ENCODE measurements around the gene POP4.

POP4 gene

GRCh38 chr19:29663861-29664752 lies 58.0 kb downstream of the POP4 start:
- no peak overlapping the region for H3K27ac ChIP-seq (ENCODE audit: extremely low read depth, low read depth, low read length)
- POLR2A ChIA-PET, result interaction anchor here (0.8 to 2.6 kb wide), 4 partner anchors 8 to 58 kb away, joined by 3 to 17 read pairs (median 13); partner anchors contain the start of genes C19orf12 and POP4
- CTCF ChIA-PET, result interaction anchor here (0.5 to 11.0 kb wide), 10 partner anchors 8 to 194 kb away, joined by 3 to 105 read pairs (median 5); partner anchors contain the start of gene POP4
- peaks cover 52% of the 10 kb centered on the region for H3K4me1 ChIP-seq (ENCODE audit: control insufficient read depth, insufficient read depth, low read length)
- H3K36me3 ChIP-seq (ENCODE audit: control insufficient read depth in 2 of 2, insufficient read depth in 1 of 2, low read length in 2 of 2), result no peaks in the 10 kb centered on the region; a peak in 1 of 3 replicates
- no peak overlapping the region for H3K4me3 ChIP-seq (ENCODE audit: low read depth, low read length)
- no peaks in the 10 kb centered on the region for H3K9me3 ChIP-seq (ENCODE audit: control insufficient read depth, insufficient read depth, low read depth, low read length)
- peak; percentile 51 for TF ChIP-seq ZFHX2 (tag by site-specific recombination; conservative IDR thresholded peaks at IDR 0.05)
- TF ChIP-seq ZSCAN23 (tag by site-specific recombination; IDR thresholded peaks at IDR 0.05), result no peak
- no peak for TF ChIP-seq ZNF214 (tag by site-specific recombination; IDR thresholded peaks at IDR 0.05; ENCODE audit: borderline replicate concordance)
- no peak for TF ChIP-seq ZNF555 (tag by site-specific recombination; conservative IDR thresholded peaks at IDR 0.05)
- no peak for TF ChIP-seq ZNF211 (tag by site-specific recombination; IDR thresholded peaks at IDR 0.05; ENCODE audit: low read depth)
- peak; percentile 50 for TF ChIP-seq GLIS2 (tag by site-specific recombination; IDR thresholded peaks at IDR 0.05)
- TF ChIP-seq SP3 (tag by site-specific recombination; IDR thresholded peaks at IDR 0.05), result no peak
- TF ChIP-seq ZIC2 (tag by site-specific recombination; IDR thresholded peaks at IDR 0.05), result peak; percentile 76
- TF ChIP-seq ZXDB (tag by site-specific recombination; IDR thresholded peaks at IDR 0.05), result 0 out of 2 replicates have a peak, but pooled peaks have one; percentile 17
- no peak for TF ChIP-seq ZNF530 (tag by site-specific recombination; IDR thresholded peaks at IDR 0.05; ENCODE audit: low read depth)
- no peak for TF ChIP-seq TCF7L2 (IDR thresholded peaks at IDR 0.05; ENCODE audit: borderline replicate concordance, low read depth, low read length)
- no peak for TF ChIP-seq ZNF488 (tag by site-specific recombination; IDR thresholded peaks at IDR 0.05)
- no peak for TF ChIP-seq ZBTB1 (tag by site-specific recombination; IDR thresholded peaks at IDR 0.05)
- TF ChIP-seq ZNF791 (tag by site-specific recombination; IDR thresholded peaks at IDR 0.05), result no peak
- TF ChIP-seq ZNF354C (tag by site-specific recombination; IDR thresholded peaks at IDR 0.05; ENCODE audit: borderline replicate concordance, low read depth), result no peak
- TF ChIP-seq ZNF350 (tag by site-specific recombination; IDR thresholded peaks at IDR 0.05), result no peak
- TF ChIP-seq, protein P1, sequence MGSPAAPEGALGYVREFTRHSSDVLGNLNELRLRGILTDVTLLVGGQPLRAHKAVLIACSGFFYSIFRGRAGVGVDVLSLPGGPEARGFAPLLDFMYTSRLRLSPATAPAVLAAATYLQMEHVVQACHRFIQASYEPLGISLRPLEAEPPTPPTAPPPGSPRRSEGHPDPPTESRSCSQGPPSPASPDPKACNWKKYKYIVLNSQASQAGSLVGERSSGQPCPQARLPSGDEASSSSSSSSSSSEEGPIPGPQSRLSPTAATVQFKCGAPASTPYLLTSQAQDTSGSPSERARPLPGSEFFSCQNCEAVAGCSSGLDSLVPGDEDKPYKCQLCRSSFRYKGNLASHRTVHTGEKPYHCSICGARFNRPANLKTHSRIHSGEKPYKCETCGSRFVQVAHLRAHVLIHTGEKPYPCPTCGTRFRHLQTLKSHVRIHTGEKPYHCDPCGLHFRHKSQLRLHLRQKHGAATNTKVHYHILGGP (tag by site-specific recombination; IDR thresholded peaks at IDR 0.05), result no peak
- TF ChIP-seq ZNF311 (tag by site-specific recombination; IDR thresholded peaks at IDR 0.05; ENCODE audit: borderline replicate concordance), result no peak
- TF ChIP-seq ZNF548 (tag by site-specific recombination; IDR thresholded peaks at IDR 0.05), result no peak
- TF ChIP-seq ZNF549 (tag by site-specific recombination; IDR thresholded peaks at IDR 0.05), result no peak
- peak; percentile 62 for TF ChIP-seq GLIS1 (tag by site-specific recombination; IDR thresholded peaks at IDR 0.05)
- TF ChIP-seq ZNF654 (tag by site-specific recombination; IDR thresholded peaks at IDR 0.05; ENCODE audit: low read depth), result no peak
- peak; percentile 45; the same call in 1 of the 2 replicates for TF ChIP-seq ZBTB8A (tag by site-specific recombination; IDR thresholded peaks at IDR 0.05)
- TF ChIP-seq HIC1 (tag by site-specific recombination; IDR thresholded peaks at IDR 0.05), result no peak
- no peak for TF ChIP-seq ZNF221 (tag by site-specific recombination; IDR thresholded peaks at IDR 0.05; ENCODE audit: borderline replicate concordance)
- TF ChIP-seq ZNF16 (tag by site-specific recombination; IDR thresholded peaks at IDR 0.05; ENCODE audit: low read depth), result no peak
- no peak for TF ChIP-seq OSR2 (tag by site-specific recombination; IDR thresholded peaks at IDR 0.05)
- no peak for TF ChIP-seq ZNF416 (tag by site-specific recombination; IDR thresholded peaks at IDR 0.05)
- TF ChIP-seq ZBTB21 (tag by site-specific recombination; IDR thresholded peaks at IDR 0.05), result peak; percentile 12; the same call in 1 of the 2 replicates
- peak; percentile 18; the same call in 1 of the 2 replicates for TF ChIP-seq ZNF335 (tag by site-specific recombination; conservative IDR thresholded peaks at IDR 0.05)
- no peak for TF ChIP-seq ZNF677 (tag by site-specific recombination; IDR thresholded peaks at IDR 0.05)
- TF ChIP-seq ZNF426 (tag by site-specific recombination; IDR thresholded peaks at IDR 0.05), result no peak
- no peak for TF ChIP-seq ZBTB48 (tag by site-specific recombination; IDR thresholded peaks at IDR 0.05)
- no peak for TF ChIP-seq ZNF701 (tag by site-specific recombination; IDR thresholded peaks at IDR 0.05)

All from HEK293 (cell line).